ENCODE data around the gene TANK. TPM values are rescaled to one million over a fixed set of nuclear protein-coding genes. Genes with fewer than 3 reads are reported as not detected.

The TANK gene
- total and polyA plus RNA-seq, 2 of the 8 experiments (the other 6 are each of a cell fraction or from before 2014, with no cell fraction given), result 7.0 to 26.1 TPM

GRCh38 chr2:161150704-161151103 is 9.5 kb upstream of the TANK start:
- Histone ChIP-seq H3K23ac (ENCODE audit: insufficient read length) (no peak overlapping the region), H4K20me1 (replicated peaks in 1 of 2; ENCODE audit: control insufficient read depth in 1 of 2, insufficient read depth in 2 of 2, low read length in 2 of 2) (no peaks in the 10 kb centered on the region), H3K4ac (replicated peaks; ENCODE audit: insufficient read length, low read depth, low read length) (no peak overlapping the region), H3K9me3 (ENCODE audit: insufficient read depth in 2 of 2, low read depth in 1 of 2, low read length in 1 of 2) (peaks cover 5% of the 10 kb centered on the region in 2 experiments; a peak in 3 of 4 replicates), H3K56ac (replicated peaks; ENCODE audit: insufficient read length, low read depth, low read length) (no peak overlapping the region), H3K36me3 (ENCODE audit: control insufficient read depth in 2 of 4, insufficient read depth in 4 of 4, low read length in 3 of 4) (no peaks in the 10 kb centered on the region; a peak in 1 of 8 replicates), H3K4me1 (replicated peaks in 1 of 4; ENCODE audit: control insufficient read depth in 3 of 4, insufficient read depth in 4 of 4, low read length in 3 of 4) (no peaks in the 10 kb centered on the region), H2BK20ac (ENCODE audit: low read length) (no peak overlapping the region), H3K27me3 (replicated peaks in 1 of 4; ENCODE audit: control insufficient read depth in 3 of 4, extremely low read depth in 1 of 4, insufficient read depth in 3 of 4, low read length in 3 of 4) (no peaks in the 10 kb centered on the region; a peak in 1 of 7 replicates), H2AK5ac (ENCODE audit: low read depth, low read length) (no peak overlapping the region), H3K27ac (ENCODE audit: low read depth, low read length) (no peak overlapping the region), H4K91ac (replicated peaks; ENCODE audit: insufficient read length, low read length) (no peak overlapping the region), H4K8ac (ENCODE audit: extremely low read depth, insufficient read depth, low read length) (no peak overlapping the region), H2AFZ (ENCODE audit: low read length) (no peak overlapping the region), H3K4me2 (ENCODE audit: insufficient read depth in 1 of 2, low read depth in 2 of 2, low read length in 2 of 2) (no peak overlapping the region), H2BK120ac (replicated peaks; ENCODE audit: low read depth, low read length) (no peak overlapping the region), H2BK15ac (ENCODE audit: low read length) (no peak overlapping the region), H3K23me2 (ENCODE audit: low read depth, low read length) (no peaks in the 10 kb centered on the region), H3K18ac (ENCODE audit: extremely low read depth, low read length) (no peak overlapping the region), H3K79me2 (ENCODE audit: control insufficient read depth in 1 of 2, insufficient read depth in 2 of 2, low read length in 2 of 2) (no peaks in the 10 kb centered on the region), H2BK12ac (ENCODE audit: low read depth, low read length) (no peak overlapping the region), H3K14ac (ENCODE audit: insufficient read length) (no peak overlapping the region), H4K5ac (ENCODE audit: insufficient read length, low read depth, low read length) (no peak overlapping the region), H2BK5ac (ENCODE audit: low read depth, low read length) (no peak overlapping the region), H3K9ac (replicated peaks in 1 of 4; ENCODE audit: extremely low read depth in 1 of 4, low read depth in 3 of 4, low read length in 3 of 4) (no peak overlapping the region), H3K4me3 (ENCODE audit: extremely low read depth in 1 of 4, insufficient read depth in 2 of 4, low read depth in 3 of 4, low read length in 4 of 4) (no peak overlapping the region), H3K79me1 (ENCODE audit: low read depth, low read length) (no peaks in the 10 kb centered on the region)
- WGBS, 2 experiments (ENCODE audit: extremely low coverage in 1 of 2, insufficient coverage in 1 of 2, insufficient read length in 1 of 2, insufficient replicate concordance in 2 of 2, low coverage in 1 of 2, low lambda C conversion rate in 2 of 2, missing lambda C conversion rate in 1 of 2), result 88% methylated on average over 4 of the region's 4 CpGs; no CpG with 5 or more reads in 1 of the 2 experiments
- ChIA-PET CTCF (ENCODE audit: partially characterized antibody) (no interaction called here), POLR2A (ENCODE audit: partially characterized antibody) (no interaction called here)
- no peak for DNase-seq (ENCODE audit: low read depth in 1 of 2, low spot score in 2 of 2)
- no peak for FAIRE-seq
- TF ChIP-seq HDAC2 (IDR thresholded peaks at IDR 0.05; ENCODE audit: borderline replicate concordance in 1 of 2, low read depth in 2 of 2, low read length in 2 of 2), result no peak
- TF ChIP-seq NRF1 (IDR thresholded peaks at IDR 0.05; ENCODE audit: low read depth, low read length), result no peak
- TF ChIP-seq RFX5 (IDR thresholded peaks at IDR 0.05; ENCODE audit: borderline replicate concordance, low read depth, low read length), result no peak

All from H1 (cell line).